T-helper 2 cell treated with Interferon-gamma antibody and Interleukin-4, amounts not matched to agents 5 μg/mL and 100 μg/mL, for 36 hours (primary cell): ENCODE measurements around the gene CDYL2.

Experiments used
- DNase-seq: peaks from one replicate; pipeline ENCODE4 v3.0.0; 2021; ENCODE audit warnings: low spot score
- H3K27ac Mint-ChIP-seq: one replicate; pipeline ENCODE4 v1.8.0; 2021; ENCODE audit warnings: mild to moderate bottlenecking, mixed read lengths
- H3K27me3 Mint-ChIP-seq: one replicate; pipeline ENCODE4 v1.8.0; 2021; ENCODE audit warnings: low read depth, mixed read lengths
- H3K36me3 Mint-ChIP-seq: one replicate; pipeline ENCODE4 v1.8.0; 2021; ENCODE audit warnings: low read depth, mixed read lengths
- H3K4me1 Mint-ChIP-seq: one replicate; pipeline ENCODE4 v1.8.0; 2021; ENCODE audit warnings: low read depth, mixed read lengths
- H3K4me3 Mint-ChIP-seq: one replicate; pipeline ENCODE4 v1.8.0; 2022; ENCODE audit warnings: mild to moderate bottlenecking, moderate library complexity, mixed read lengths
- H3K9me3 Mint-ChIP-seq: one replicate; pipeline ENCODE4 v1.8.0; 2021; ENCODE audit warnings: mixed read lengths

CDYL2 gene

GRCh38 chr16:80703131-80704071, 101.0 kb downstream of the CDYL2 start:
- H3K36me3 Mint-ChIP-seq: peaks cover 4% of the 10 kb centered on the region
- H3K27ac Mint-ChIP-seq: no peak overlapping the region
- H3K9me3 Mint-ChIP-seq: peaks cover 5% of the 10 kb centered on the region
- DNase-seq: no peak
- no peaks in the 10 kb centered on the region for H3K27me3 Mint-ChIP-seq
- H3K4me3 Mint-ChIP-seq: no peak overlapping the region
- peaks cover 14% of the 10 kb centered on the region for H3K4me1 Mint-ChIP-seq

- Mint-ChIP-seq H3K36me3 (peaks cover 4% of the 10 kb centered on the region), H3K27ac (no peak overlapping the region), H3K9me3 (peaks cover 5% of the 10 kb centered on the region), H3K4me1 (peaks cover 14% of the 10 kb centered on the region), H3K4me3 (no peak overlapping the region), H3K27me3 (no peaks in the 10 kb centered on the region)
- no peak for DNase-seq
Observed at GRCh38 chr16:80702696-80703095, 101.7 kb downstream of the CDYL2 start.

- H3K4me3 Mint-ChIP-seq: no peak overlapping the region
- peaks cover 5% of the 10 kb centered on the region for H3K27me3 Mint-ChIP-seq
- H3K36me3 Mint-ChIP-seq: peaks cover 8% of the 10 kb centered on the region
- peaks cover 18% of the 10 kb centered on the region for H3K4me1 Mint-ChIP-seq
- no peak for DNase-seq
- no peak overlapping the region for H3K27ac Mint-ChIP-seq
- H3K9me3 Mint-ChIP-seq: peaks cover 14% of the 10 kb centered on the region
Observed at GRCh38 chr16:80700558-80700957, 103.8 kb downstream of the CDYL2 start.

GRCh38 chr16:80695020-80695419, 109.4 kb downstream of the CDYL2 start:
- Mint-ChIP-seq H3K27me3 (peaks cover 7% of the 10 kb centered on the region), H3K9me3 (peaks cover 14% of the 10 kb centered on the region), H3K27ac (no peak overlapping the region), H3K36me3 (peaks cover 8% of the 10 kb centered on the region), H3K4me1 (peaks cover 27% of the 10 kb centered on the region), H3K4me3 (no peak overlapping the region)
- DNase-seq: no peak

GRCh38 chr16:80693553-80693952, 110.8 kb downstream of the CDYL2 start:
- peak; percentile 52 for DNase-seq
- H3K9me3 Mint-ChIP-seq: peaks cover 10% of the 10 kb centered on the region
- H3K27ac Mint-ChIP-seq: no peak overlapping the region
- H3K4me1 Mint-ChIP-seq: peaks cover 23% of the 10 kb centered on the region
- peaks cover 7% of the 10 kb centered on the region for H3K27me3 Mint-ChIP-seq
- no peak overlapping the region for H3K4me3 Mint-ChIP-seq
- H3K36me3 Mint-ChIP-seq: peaks cover 6% of the 10 kb centered on the region

- Mint-ChIP-seq H3K9me3 (peaks cover 4% of the 10 kb centered on the region), H3K27me3 (peaks cover 6% of the 10 kb centered on the region), H3K4me3 (no peak overlapping the region), H3K36me3 (peaks cover 3% of the 10 kb centered on the region), H3K27ac (no peak overlapping the region), H3K4me1 (peaks cover 23% of the 10 kb centered on the region)
- no peak for DNase-seq
Observed at GRCh38 chr16:80692270-80692669, 112.1 kb downstream of the CDYL2 start.

GRCh38 chr16:80691111-80691741, 113.2 kb downstream of the CDYL2 start:
- no peak overlapping the region for H3K27ac Mint-ChIP-seq
- H3K4me3 Mint-ChIP-seq: no peak overlapping the region
- H3K9me3 Mint-ChIP-seq: no peaks in the 10 kb centered on the region
- H3K27me3 Mint-ChIP-seq: peaks cover 2% of the 10 kb centered on the region
- peaks cover 23% of the 10 kb centered on the region for H3K4me1 Mint-ChIP-seq
- no peak for DNase-seq
- H3K36me3 Mint-ChIP-seq: no peaks in the 10 kb centered on the region

GRCh38 chr16:80689487-80689886, 114.9 kb downstream of the CDYL2 start:
- H3K4me3 Mint-ChIP-seq: no peak overlapping the region
- H3K4me1 Mint-ChIP-seq: peaks cover 15% of the 10 kb centered on the region
- peaks cover 3% of the 10 kb centered on the region for H3K36me3 Mint-ChIP-seq
- no peaks in the 10 kb centered on the region for H3K9me3 Mint-ChIP-seq
- no peak for DNase-seq
- peaks cover 2% of the 10 kb centered on the region for H3K27me3 Mint-ChIP-seq
- H3K27ac Mint-ChIP-seq: no peak overlapping the region

GRCh38 chr16:80687606-80688005, 116.8 kb downstream of the CDYL2 start:
- H3K9me3 Mint-ChIP-seq: no peaks in the 10 kb centered on the region
- H3K4me3 Mint-ChIP-seq: no peak overlapping the region
- H3K27me3 Mint-ChIP-seq: no peaks in the 10 kb centered on the region
- H3K36me3 Mint-ChIP-seq: peaks cover 3% of the 10 kb centered on the region
- DNase-seq: no peak
- no peak overlapping the region for H3K27ac Mint-ChIP-seq
- H3K4me1 Mint-ChIP-seq: peaks cover 9% of the 10 kb centered on the region

GRCh38 chr16:80684906-80685305, 119.5 kb downstream of the CDYL2 start:
- H3K27me3 Mint-ChIP-seq: no peaks in the 10 kb centered on the region

GRCh38 chr16:80684136-80684765, 120.1 kb downstream of the CDYL2 start:
- Mint-ChIP-seq H3K36me3 (peaks cover 14% of the 10 kb centered on the region), H3K9me3 (peaks cover 7% of the 10 kb centered on the region), H3K4me3 (no peak overlapping the region), H3K27ac (no peak overlapping the region), H3K4me1 (peaks cover 8% of the 10 kb centered on the region), H3K27me3 (no peaks in the 10 kb centered on the region)
- DNase-seq: no peak

More at GRCh38 chr16:80684906-80685305, 119.5 kb downstream of the CDYL2 start:
- Mint-ChIP-seq H3K4me3 (no peak overlapping the region), H3K27ac (no peak overlapping the region), H3K4me1 (peaks cover 8% of the 10 kb centered on the region), H3K9me3 (peaks cover under 1% of the 10 kb centered on the region), H3K36me3 (peaks cover 8% of the 10 kb centered on the region)
- DNase-seq: no peak

GRCh38 chr16:80683646-80684045, 120.8 kb downstream of the CDYL2 start:
- no peak overlapping the region for H3K4me3 Mint-ChIP-seq
- peaks cover 8% of the 10 kb centered on the region for H3K4me1 Mint-ChIP-seq
- H3K9me3 Mint-ChIP-seq: peaks cover 8% of the 10 kb centered on the region
- peaks cover 14% of the 10 kb centered on the region for H3K36me3 Mint-ChIP-seq
- no peaks in the 10 kb centered on the region for H3K27me3 Mint-ChIP-seq
- H3K27ac Mint-ChIP-seq: no peak overlapping the region
- no peak for DNase-seq

GRCh38 chr16:80682421-80683070, 121.9 kb downstream of the CDYL2 start:
- Mint-ChIP-seq H3K27me3 (no peaks in the 10 kb centered on the region), H3K36me3 (peaks cover 14% of the 10 kb centered on the region), H3K4me3 (no peak overlapping the region), H3K27ac (no peak overlapping the region), H3K4me1 (peaks cover 8% of the 10 kb centered on the region), H3K9me3 (peaks cover 8% of the 10 kb centered on the region)
- DNase-seq: no peak
